Stimulated activated CD4-positive, alpha-beta T cell treated with anti-CD3 and anti-CD28 coated beads, Interleukin-1b, Interleukin-23, amount 100 ng/mL, for 48 hours (primary cell): ENCODE data around the gene PSAP.

Experiments used
- DNase-seq: peaks from one replicate; pipeline ENCODE4 v3.0.0-alpha.2; 2020

Gene PSAP

GRCh38 chr10:71782221-71782916, 68.7 kb downstream of the PSAP start:
- no peak for DNase-seq

- no peak for DNase-seq
These were observed 70.3 kb downstream of the PSAP start for GRCh38 chr10:71780719-71781118.

- no peak for DNase-seq
These were observed 70.9 kb downstream of the PSAP start for GRCh38 chr10:71780156-71780555.

GRCh38 chr10:71779641-71780040, 71.4 kb downstream of the PSAP start:
- no peak for DNase-seq

- DNase-seq = no peak
These were observed 72.8 kb downstream of the PSAP start for GRCh38 chr10:71778071-71778825.

- no peak for DNase-seq
These were observed 73.7 kb downstream of the PSAP start for GRCh38 chr10:71777213-71777985.

GRCh38 chr10:71776481-71776925, 74.5 kb downstream of the PSAP start:
- DNase-seq = no peak

- DNase-seq = no peak
These were observed 75.9 kb downstream of the PSAP start for GRCh38 chr10:71774916-71775702.

GRCh38 chr10:71773221-71773971, 77.7 kb downstream of the PSAP start, which contains the start of gene VSIR:
Gene VSIR (minus strand): TSS chr10:71773520. CDS start chr10:71773439, 81 bp downstream.
- DNase-seq = peak; percentile 94

- no peak for DNase-seq
These were observed 78.2 kb downstream of the PSAP start for GRCh38 chr10:71772832-71773220.

- peak; percentile 57 for DNase-seq
These were observed 79.0 kb downstream of the PSAP start for GRCh38 chr10:71771821-71772617.

GRCh38 chr10:71771204-71771603, 79.8 kb downstream of the PSAP start:
- DNase-seq = no peak

GRCh38 chr10:71770789-71771188, 80.3 kb downstream of the PSAP start:
- DNase-seq = no peak

GRCh38 chr10:71770255-71770654, 80.8 kb downstream of the PSAP start:
- DNase-seq = no peak

- no peak for DNase-seq
These were observed 81.7 kb downstream of the PSAP start for GRCh38 chr10:71769279-71769823.

- DNase-seq = no peak
These were observed 83.5 kb downstream of the PSAP start for GRCh38 chr10:71767420-71768035.

- no peak for DNase-seq
These were observed 84.2 kb downstream of the PSAP start for GRCh38 chr10:71766717-71767419.
